ENCODE measurements around the gene ST3GAL3.

DNA sequence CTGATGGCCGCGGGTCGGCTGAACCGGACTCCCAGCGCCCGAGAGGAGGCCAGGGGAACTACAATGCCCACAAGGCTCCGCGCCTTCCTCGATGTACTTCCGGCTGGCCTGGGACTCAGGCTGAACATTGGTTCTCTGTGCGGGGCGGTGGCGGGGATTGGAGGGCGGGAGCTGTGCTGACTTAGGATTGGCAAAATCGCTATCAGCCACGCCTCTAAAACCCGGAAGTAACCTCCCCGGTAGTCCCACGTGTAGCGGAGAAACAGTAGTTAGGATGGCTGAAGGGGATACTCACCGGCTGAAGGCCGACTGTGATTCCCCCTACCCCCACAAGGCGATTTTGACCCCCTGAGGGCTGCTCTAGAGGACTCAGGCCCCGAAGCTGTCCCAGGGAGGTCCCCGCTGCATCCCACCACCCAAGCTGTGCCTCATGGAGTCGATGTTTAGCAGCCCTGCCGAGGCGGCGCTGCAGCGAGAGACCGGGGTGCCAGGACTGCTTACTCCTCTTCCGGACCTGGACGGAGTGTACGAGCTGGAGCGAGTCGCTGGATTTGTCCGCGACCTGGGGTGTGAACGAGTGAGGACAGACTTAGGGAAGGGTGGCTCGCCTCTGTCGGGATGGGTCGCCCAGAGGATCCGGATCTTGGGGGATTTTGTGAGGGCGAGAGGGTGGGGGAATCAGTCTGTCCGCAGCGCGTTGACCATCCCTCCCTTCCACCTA lies 262.6 kb downstream of the ST3GAL3 start, which contains the start of gene DPH2:
- TF ChIP-seq, protein P1, sequence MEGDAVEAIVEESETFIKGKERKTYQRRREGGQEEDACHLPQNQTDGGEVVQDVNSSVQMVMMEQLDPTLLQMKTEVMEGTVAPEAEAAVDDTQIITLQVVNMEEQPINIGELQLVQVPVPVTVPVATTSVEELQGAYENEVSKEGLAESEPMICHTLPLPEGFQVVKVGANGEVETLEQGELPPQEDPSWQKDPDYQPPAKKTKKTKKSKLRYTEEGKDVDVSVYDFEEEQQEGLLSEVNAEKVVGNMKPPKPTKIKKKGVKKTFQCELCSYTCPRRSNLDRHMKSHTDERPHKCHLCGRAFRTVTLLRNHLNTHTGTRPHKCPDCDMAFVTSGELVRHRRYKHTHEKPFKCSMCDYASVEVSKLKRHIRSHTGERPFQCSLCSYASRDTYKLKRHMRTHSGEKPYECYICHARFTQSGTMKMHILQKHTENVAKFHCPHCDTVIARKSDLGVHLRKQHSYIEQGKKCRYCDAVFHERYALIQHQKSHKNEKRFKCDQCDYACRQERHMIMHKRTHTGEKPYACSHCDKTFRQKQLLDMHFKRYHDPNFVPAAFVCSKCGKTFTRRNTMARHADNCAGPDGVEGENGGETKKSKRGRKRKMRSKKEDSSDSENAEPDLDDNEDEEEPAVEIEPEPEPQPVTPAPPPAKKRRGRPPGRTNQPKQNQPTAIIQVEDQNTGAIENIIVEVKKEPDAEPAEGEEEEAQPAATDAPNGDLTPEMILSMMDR (IDR thresholded peaks at IDR 0.05), result peak in 5 of 6 experiments; percentile 16 to 41 (median 17)
- no peak for TF ChIP-seq POLR2A (IDR thresholded peaks at IDR 0.05)

All from Peyer's patch (tissue), 4 donors.